Gastrocnemius medialis (tissue), 4 donors: ENCODE measurements around the gene SPECC1.
A peak's percentile ranks its signal among the peaks of the same experiment; 100 is the strongest.

Source experiments
- POLR2A ChIP-seq, 2 donors: fragments of 450-650 bp; IDR thresholded peaks; one replicate each; pipeline ENCODE4 v1.6.1; 2017; ENCODE audit warnings: antibody characterized with exemption in 2 of 2, mild to moderate bottlenecking in 2 of 2, moderate library complexity in 2 of 2
- TF ChIP-seq, protein P1 (sequence below), 5 experiments: fragments of 450-650 bp in 3 of 5; fragments of 200-600 bp in 2 of 5; sonication (generic) in 2 of 5; IDR thresholded peaks in 4 of 5; conservative IDR thresholded peaks in 1 of 5; 1 replicate in 4 of 5; 2 replicates in 1 of 5; pipeline ENCODE4 v1.5.1; 2016 to 2019; ENCODE audit warnings: antibody characterized with exemption in 5 of 5, mild to moderate bottlenecking in 3 of 5, moderate library complexity in 3 of 5

DNA sequence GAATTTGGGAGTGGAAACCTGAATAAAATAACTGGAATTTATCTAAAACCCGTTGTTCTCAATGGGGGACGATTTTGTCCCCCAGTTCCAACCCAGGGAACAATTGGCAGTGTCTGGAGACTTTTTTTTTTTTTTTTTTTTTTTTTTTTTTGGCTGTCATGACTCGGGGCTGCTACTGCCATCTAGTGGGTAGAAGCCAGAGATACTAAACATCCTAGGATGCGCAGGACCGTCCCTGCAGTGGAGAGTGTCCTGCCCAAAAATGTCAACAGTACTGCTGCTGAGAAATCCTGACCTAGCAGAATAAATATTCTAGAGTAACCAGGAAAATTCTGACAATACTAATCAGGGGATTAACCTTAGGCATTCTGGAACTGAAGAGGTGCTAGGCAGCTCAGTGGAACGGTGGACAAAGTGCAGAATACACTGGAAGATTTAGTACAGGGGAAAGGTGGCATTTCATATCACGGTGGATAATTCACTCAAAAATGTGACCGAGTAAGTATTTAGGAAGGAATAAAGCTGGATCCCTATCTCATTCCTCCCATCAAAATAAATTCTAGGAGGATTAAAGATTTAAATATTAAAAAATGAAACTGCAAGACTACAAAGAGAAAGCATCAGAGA, 107.6 kb downstream of the SPECC1 start:
- TF ChIP-seq, protein P1, sequence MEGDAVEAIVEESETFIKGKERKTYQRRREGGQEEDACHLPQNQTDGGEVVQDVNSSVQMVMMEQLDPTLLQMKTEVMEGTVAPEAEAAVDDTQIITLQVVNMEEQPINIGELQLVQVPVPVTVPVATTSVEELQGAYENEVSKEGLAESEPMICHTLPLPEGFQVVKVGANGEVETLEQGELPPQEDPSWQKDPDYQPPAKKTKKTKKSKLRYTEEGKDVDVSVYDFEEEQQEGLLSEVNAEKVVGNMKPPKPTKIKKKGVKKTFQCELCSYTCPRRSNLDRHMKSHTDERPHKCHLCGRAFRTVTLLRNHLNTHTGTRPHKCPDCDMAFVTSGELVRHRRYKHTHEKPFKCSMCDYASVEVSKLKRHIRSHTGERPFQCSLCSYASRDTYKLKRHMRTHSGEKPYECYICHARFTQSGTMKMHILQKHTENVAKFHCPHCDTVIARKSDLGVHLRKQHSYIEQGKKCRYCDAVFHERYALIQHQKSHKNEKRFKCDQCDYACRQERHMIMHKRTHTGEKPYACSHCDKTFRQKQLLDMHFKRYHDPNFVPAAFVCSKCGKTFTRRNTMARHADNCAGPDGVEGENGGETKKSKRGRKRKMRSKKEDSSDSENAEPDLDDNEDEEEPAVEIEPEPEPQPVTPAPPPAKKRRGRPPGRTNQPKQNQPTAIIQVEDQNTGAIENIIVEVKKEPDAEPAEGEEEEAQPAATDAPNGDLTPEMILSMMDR (IDR thresholded peaks at IDR 0.05 in 4 of 5, conservative IDR thresholded peaks at IDR 0.05 in 1 of 5) = peak; percentile 30 to 73 (median 43)
- TF ChIP-seq POLR2A (IDR thresholded peaks at IDR 0.05) = no peak
